Umbilical cord (tissue), 2 donors: Measurements from ENCODE around the gene UBQLN4. TPM values are rescaled to one million over a fixed set of nuclear protein-coding genes. Genes with fewer than 3 reads are reported as not detected.
"Not testable (repeated sequence)": the region's sequence is repeated elsewhere in the genome, so short reads cannot be mapped to it uniquely, and the experiment has no call there.

Source experiments
- DNase-seq: peaks from one replicate; pipeline ENCODE4 v3.0.0-alpha.2; 2015; ENCODE audit warnings: low spot score
- total RNA-seq: library from RNA; depleted of rRNA; stranded (reverse); fragments of >200 nt; gene quantifications from one replicate; pipeline ENCODE4 v1.2.3, GENCODE V29; 2014; ENCODE audit warnings: low replicate concordance; ENCODE audit not compliant: insufficient read depth

UBQLN4 gene
- total RNA-seq, 1 donor from 2014 or later, result 5.3 TPM

DNA sequence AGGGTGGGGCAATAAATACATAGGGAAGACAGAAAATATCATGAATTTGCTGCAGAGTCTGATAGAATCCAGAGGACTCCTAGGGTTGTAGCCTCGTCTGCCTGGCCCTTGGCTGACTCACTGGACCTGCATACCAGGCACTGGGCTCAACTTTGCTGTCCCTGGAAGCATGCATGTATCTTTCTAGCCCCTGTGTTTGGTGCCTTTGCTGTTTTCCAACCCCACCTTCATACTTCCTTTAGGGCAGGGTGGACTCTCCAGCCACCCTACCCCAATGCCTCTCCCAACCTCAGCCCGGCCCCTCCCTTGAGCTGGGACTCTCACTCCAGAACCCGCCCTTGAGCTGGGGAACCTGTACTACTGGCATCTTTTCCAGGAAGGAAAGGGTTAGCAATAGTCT is 8.6 kb upstream of the UBQLN4 start:
- no peak for DNase-seq

GRCh38 chr1:156060937-156061636 is 7.5 kb upstream of the UBQLN4 start, which contains the start of gene RAB25:
Gene RAB25, plus strand, starts transcription at chr1:156061160. Its CDS starts 241 bp downstream, at chr1:156061401.
- peak; percentile 74 for DNase-seq

- DNase-seq, result no peak
Measured at GRCh38 chr1:156056326-156056849, 2.8 kb upstream of the UBQLN4 start.

GRCh38 chr1:156055281-156056048 is 1.9 kb upstream of the UBQLN4 start:
- DNase-seq, result no peak

GRCh38 chr1:156054500-156055280 is 1.1 kb upstream of the UBQLN4 start, which contains the start of gene LAMTOR2:
Gene LAMTOR2, plus strand, starts transcription at chr1:156054782. Its CDS starts 108 bp downstream, at chr1:156054890.
- peak; percentile 99 for DNase-seq

DNA sequence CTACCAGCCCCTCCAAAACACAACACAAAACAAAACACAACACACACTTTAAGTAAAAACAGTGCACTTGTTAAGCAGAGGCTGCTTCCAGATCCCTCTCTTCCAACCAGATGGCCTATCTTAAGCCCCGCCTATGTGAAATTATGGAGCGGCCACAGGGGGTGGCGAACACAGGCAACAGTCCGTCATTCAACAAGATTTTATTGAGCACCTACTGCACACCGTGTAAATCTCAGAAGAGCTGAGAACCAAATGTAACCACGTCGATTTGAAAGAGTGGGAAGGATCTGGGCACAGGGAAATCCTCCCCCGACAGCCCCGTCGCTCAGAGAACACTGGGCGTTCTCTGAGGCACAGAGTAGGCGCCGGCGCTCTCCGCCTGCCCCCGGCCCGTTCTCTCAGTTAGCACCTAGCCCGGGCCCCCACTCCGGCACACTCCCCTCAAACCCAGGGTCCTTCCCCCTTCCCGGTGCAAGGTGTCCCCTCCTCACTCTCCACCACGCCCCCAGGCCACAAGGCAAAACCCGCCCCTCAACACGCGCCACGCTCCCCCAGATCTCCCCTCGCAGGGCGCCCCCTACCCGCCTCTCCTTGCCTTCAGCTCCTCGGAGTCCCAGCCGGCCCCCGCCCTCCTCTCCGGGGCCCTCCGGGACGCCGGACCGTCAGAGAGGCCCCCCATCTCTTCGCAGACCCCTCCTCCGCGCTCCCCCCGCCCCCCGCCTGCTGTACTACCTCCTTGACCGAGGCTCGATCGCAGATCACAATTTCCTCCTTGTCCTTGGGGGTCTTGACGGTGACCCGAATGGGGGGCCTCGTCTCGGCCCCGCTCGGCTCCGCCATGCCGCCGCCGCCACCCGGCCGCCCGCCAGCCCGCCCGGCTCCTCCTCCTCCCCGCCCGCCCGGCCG is 483 bp downstream of the UBQLN4 start:
- DNase-seq, result peak; percentile 69

GRCh38 chr1:156051011-156051725 is 2.4 kb downstream of the UBQLN4 start:
- no peak for DNase-seq

DNA sequence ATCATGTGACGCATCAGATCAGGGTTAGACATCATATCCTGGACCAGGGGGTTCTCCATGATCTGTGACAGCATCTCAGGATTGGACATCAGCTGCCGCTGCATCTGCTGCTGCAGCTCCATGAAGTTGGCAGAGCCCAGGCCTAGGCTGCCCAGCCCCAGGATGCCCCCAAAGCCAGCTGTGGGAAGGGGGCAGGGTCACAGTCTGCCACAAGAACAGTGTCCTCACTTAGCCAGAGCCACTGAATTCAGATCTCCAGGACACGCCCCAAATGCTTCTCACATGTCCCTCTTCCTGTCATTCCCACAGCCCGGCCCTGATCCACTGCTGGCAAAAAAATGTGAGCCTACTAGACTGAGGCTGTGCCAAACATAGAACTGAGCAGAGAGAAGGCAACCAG is 3.2 kb downstream of the UBQLN4 start:
- DNase-seq, result no peak

DNA sequence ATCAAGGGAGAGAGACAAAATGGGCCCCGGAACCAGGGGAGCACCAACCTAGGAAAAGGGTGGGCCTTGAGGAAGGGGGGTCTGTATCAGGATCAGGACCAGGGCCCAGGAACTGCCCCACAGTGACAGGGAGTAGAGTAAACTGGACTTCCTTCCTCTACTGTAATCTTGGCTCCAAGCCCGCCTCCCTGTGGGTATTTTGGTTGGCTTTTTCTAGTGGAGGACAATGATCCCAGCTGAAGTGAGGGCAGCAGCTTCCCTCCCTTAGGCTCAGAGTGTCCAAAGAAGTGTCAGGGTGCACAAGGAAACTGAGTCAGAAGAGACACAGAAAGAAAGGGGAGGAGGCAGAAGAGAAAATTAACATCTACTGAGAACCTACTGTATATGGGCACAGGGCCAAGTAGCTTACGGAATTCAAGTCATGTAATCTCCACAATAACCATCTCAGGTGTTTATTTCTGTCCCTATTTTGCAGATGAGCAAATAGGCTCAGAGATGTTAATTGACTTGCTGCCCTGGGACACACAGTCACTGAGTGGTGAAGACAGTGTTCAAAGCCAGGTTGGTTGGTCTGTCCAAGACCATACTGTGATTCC is 4.8 kb downstream of the UBQLN4 start:
- no peak for DNase-seq

DNA sequence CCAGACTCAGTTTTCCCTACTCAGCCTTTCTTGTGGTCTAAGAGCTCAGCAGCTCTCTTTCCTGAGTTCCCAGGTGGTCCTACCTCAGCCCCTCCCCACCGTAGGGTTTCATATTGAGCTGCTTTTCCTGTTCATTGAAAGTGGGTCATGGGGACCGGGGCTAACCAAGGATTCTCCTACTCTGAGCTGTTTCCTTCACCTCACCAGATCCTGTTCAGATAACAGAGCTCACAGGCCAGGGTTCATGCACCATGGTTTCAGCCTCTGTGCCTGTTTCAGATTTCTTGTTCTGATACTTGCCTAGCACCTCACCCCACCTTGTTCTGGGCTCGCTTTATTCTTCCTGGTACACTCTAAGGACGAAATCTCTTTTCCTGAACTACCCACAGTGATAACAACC is 8.5 kb downstream of the UBQLN4 start:
- DNase-seq, result no peak

DNA sequence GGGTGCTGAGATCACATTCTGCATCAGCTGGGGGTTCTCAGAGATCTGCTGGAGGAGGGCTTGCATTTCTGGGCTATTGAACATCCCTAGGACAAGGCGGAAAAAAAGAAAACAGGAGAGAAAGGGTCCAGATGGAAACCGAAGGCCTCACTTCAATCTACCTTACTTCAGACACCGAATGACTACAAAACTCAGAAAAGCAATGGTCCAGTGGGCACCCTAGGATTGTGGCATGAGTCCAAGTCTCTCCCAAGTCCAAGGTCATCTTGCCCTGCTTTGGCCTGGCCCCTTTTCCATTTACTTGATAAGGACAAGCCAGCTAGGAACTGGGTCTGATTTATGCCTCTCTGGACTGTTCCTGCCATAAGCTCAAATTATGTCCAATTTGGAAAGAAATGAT is 10.8 kb downstream of the UBQLN4 start:
- no peak for DNase-seq

DNA sequence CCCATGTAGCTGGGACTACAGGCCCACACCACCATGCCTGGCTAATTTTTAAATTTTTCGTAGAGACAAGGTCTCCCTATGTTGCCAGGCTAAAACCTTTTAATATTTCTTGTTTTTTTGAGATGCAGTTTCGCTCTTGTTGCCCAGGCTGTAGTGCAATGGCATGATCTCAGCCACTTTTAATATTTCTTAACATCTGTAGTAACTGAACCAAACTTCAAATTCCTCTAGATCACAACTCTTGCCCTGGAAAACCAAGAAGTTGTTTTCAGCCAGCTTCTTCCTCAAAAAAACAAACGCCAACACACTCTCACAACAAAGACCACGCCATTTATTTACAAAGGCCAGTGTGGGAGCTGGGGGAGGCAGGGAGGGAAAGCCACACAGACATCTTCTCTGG is 18.6 kb downstream of the UBQLN4 start:
- DNase-seq, result not testable (repeated sequence)

- peak; percentile 43 for DNase-seq
Measured at GRCh38 chr1:156033011-156033410, 20.6 kb downstream of the UBQLN4 start.

- DNase-seq, result no peak
Measured at GRCh38 chr1:156026588-156026987, 27.0 kb downstream of the UBQLN4 start.

DNA sequence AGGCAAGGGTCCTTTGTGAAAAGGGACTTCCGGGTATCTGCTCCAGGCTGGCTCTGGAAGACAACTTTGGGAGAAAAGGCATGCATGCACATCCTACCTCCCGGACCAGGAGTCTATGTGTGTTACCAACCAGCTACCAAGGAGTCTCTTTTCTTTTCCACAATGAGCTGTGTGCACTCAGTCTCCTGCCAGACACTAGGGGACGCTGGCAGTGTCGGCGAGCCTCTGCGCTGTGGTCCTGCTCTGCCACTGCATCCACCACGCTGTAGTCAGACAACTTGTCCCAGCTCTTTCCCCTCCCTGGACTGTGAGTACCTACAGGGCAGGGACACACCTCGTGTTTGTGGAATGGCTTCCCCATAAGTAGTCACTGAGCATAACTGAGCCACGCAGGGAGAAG is 27.7 kb downstream of the UBQLN4 start:
- DNase-seq, result peak; percentile 19

GRCh38 chr1:156024801-156025200 is 28.8 kb downstream of the UBQLN4 start:
- no peak for DNase-seq

DNA sequence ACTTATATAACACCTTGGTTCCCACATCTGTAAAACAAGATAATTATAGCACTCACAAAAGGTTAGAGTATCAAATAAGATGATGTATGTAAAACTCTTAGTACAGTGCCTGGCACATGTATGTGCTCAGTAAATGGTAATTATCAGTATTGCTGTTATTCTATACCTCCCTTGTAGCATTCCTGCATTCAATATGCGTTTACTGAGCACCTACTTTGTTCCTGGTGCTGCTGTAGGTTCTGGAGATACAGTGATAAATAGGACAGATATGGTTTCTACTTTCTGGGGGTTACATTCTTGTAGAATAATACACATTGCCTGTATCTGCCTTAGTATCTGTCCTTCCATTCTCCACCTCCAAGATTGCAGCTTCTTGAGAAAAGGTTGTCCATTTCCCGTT is 31.6 kb downstream of the UBQLN4 start:
- no peak for DNase-seq

DNA sequence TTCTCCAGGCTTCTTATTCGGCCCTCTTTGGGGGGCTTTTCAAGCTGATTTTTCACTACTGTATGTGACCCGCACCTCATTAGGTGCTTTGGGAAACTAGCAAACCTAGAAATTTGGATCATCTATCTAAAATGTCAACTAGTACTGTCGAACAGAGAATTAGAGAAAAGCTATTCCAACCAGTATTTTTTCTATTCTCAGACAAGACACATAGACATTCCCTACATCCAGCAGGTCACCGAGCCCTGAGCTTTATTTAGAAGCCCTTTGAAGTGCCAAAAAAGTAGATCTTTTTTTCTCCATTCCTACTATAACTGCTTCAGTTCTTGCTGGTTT is 32.5 kb downstream of the UBQLN4 start:
- DNase-seq, result no peak

- DNase-seq, result peak; percentile 97
Measured at GRCh38 chr1:156020293-156021092, 33.1 kb downstream of the UBQLN4 start, which contains the start of gene SSR2. Gene SSR2, minus strand, starts transcription at chr1:156020951. Its CDS starts 784 bp downstream, at chr1:156020167.
